SK-N-SH treated with all-trans-retinoic acid at 6 μM for 48 hours (cell line): ENCODE results near the gene TRRAP.

ENCODE experiments used
- ATAC-seq: fragments of 200-7000 bp; cut with Tn5 transposase; 3 replicates; pipeline ENCODE4 v1.9.1; 2020; ENCODE audit warnings: mild to moderate bottlenecking, moderate library complexity
- CREB5 ChIP-seq: fragments of 250-450 bp; sonication (Bioruptor Pico); IDR thresholded peaks from 2 replicates; pipeline ENCODE4 v1.5.1; 2020; ENCODE audit warnings: low read depth, mild to moderate bottlenecking, moderate library complexity
- CSRNP3 ChIP-seq: fragments of 250-450 bp; sonication (Bioruptor Pico); IDR thresholded peaks from 2 replicates; pipeline ENCODE4 v1.5.1; 2021; ENCODE audit warnings: mild to moderate bottlenecking, moderate library complexity
- ESRRG ChIP-seq: fragments of 250-450 bp; sonication (Bioruptor Pico); IDR thresholded peaks from 2 replicates; pipeline ENCODE4 v1.6.1; 2021; ENCODE audit warnings: mild to moderate bottlenecking
- GLIS3 ChIP-seq: fragments of 250-450 bp; sonication (Bioruptor Pico); IDR thresholded peaks from 2 replicates; pipeline ENCODE4 v1.5.0; 2020; ENCODE audit warnings: mild to moderate bottlenecking, moderate library complexity
- ISL1 ChIP-seq: fragments of 250-450 bp; sonication (Bioruptor Pico); IDR thresholded peaks from 2 replicates; pipeline ENCODE4 v2.1.2; 2022; ENCODE audit warnings: mild to moderate bottlenecking, moderate library complexity
- OSR1 ChIP-seq: fragments of 250-450 bp; sonication (Bioruptor Pico); IDR thresholded peaks from 2 replicates; pipeline ENCODE4 v1.8.0; 2022; ENCODE audit warnings: moderate library complexity, mild to moderate bottlenecking, inconsistent platforms
- POU6F1 ChIP-seq: fragments of 250-450 bp; sonication (Bioruptor Pico); IDR thresholded peaks from 2 replicates; pipeline ENCODE4 v1.8.0; 2021; ENCODE audit warnings: low read depth, mild to moderate bottlenecking, moderate library complexity, borderline replicate concordance
- PPARA ChIP-seq: fragments of 250-450 bp; sonication (Bioruptor Pico); IDR thresholded peaks from 2 replicates; pipeline ENCODE4 v1.5.0; 2020; ENCODE audit warnings: mild to moderate bottlenecking, borderline replicate concordance
- SNAI2 ChIP-seq: fragments of 250-450 bp; sonication (Bioruptor Pico); IDR thresholded peaks from 2 replicates; pipeline ENCODE4 v1.5.0; 2020; ENCODE audit warnings: mild to moderate bottlenecking, moderate library complexity
- TOX ChIP-seq: fragments of 250-450 bp; sonication (Bioruptor Pico); IDR thresholded peaks from 2 replicates; pipeline ENCODE4 v1.8.0; 2021; ENCODE audit warnings: mild to moderate bottlenecking, moderate library complexity, borderline replicate concordance
- TSHZ2 ChIP-seq: fragments of 250-450 bp; sonication (Bioruptor Pico); IDR thresholded peaks from 2 replicates; pipeline ENCODE4 v1.5.0; 2020; ENCODE audit warnings: mild to moderate bottlenecking, moderate library complexity
- ZC3H10 ChIP-seq: fragments of 250-450 bp; sonication (Bioruptor Pico); IDR thresholded peaks from 2 replicates; pipeline ENCODE4 v1.5.1; 2021; ENCODE audit warnings: mild to moderate bottlenecking, moderate library complexity
- ZFP3 ChIP-seq: fragments of 250-450 bp; sonication (Bioruptor Pico); IDR thresholded peaks from 2 replicates; pipeline ENCODE4 v1.5.0; 2020; ENCODE audit warnings: mild to moderate bottlenecking, moderate library complexity
- ZFP30 ChIP-seq: fragments of 450-650 bp; formaldehyde crosslinking; IDR thresholded peaks from 2 replicates; pipeline ENCODE4 v1.5.0; 2022; ENCODE audit warnings: mild to moderate bottlenecking, moderate library complexity
- ZNF70 ChIP-seq: fragments of 450-650 bp; formaldehyde crosslinking; IDR thresholded peaks from 2 replicates; pipeline ENCODE4 v1.5.0; 2020; ENCODE audit warnings: mild to moderate bottlenecking, moderate library complexity
- ZNF8 ChIP-seq: fragments of 450-650 bp; formaldehyde crosslinking; IDR thresholded peaks from 2 replicates; pipeline ENCODE4 v1.5.0; 2020; ENCODE audit warnings: mild to moderate bottlenecking, moderate library complexity

Gene TRRAP

GRCh38 chr7:98855610-98856422 lies 22.5 kb upstream of the TRRAP start (continued):
- no peak for TF ChIP-seq TSHZ2 (CRISPR knock-in tag)
- no peak for TF ChIP-seq TOX (CRISPR knock-in tag)
- TF ChIP-seq GLIS3 (CRISPR knock-in tag) = no peak

- TF ChIP-seq CREB5 (CRISPR knock-in tag) (no peak), ZFP3 (CRISPR knock-in tag) (no peak), ISL1 (CRISPR knock-in tag) (no peak), ZNF8 (CRISPR knock-in tag) (no peak), ZFP30 (no peak), ESRRG (CRISPR knock-in tag) (no peak), TOX (CRISPR knock-in tag) (no peak), POU6F1 (no peak), SNAI2 (CRISPR knock-in tag) (no peak), ZC3H10 (CRISPR knock-in tag) (no peak), TSHZ2 (CRISPR knock-in tag) (no peak), OSR1 (no peak), ZNF70 (CRISPR knock-in tag) (no peak)
- ATAC-seq = no peak
These were observed 18.3 kb upstream of the TRRAP start for GRCh38 chr7:98860071-98860470.

- no peak for ATAC-seq
- TF ChIP-seq GLIS3 (CRISPR knock-in tag) (no peak), ZNF8 (CRISPR knock-in tag) (no peak), ZC3H10 (CRISPR knock-in tag) (no peak), PPARA (CRISPR knock-in tag) (no peak), CSRNP3 (CRISPR knock-in tag) (no peak), ZNF70 (CRISPR knock-in tag) (no peak)
- TF ChIP-seq, all 23 proteins: peak for 0
These were observed 16.1 kb upstream of the TRRAP start for GRCh38 chr7:98862203-98862602.
